Fibroblast of mammary gland (primary cell): ENCODE data around the gene SYNDIG1.

Source experiments
- DNase-seq: peaks from one replicate; pipeline ENCODE4 v3.0.0-alpha.2; 2010; ENCODE audit warnings: low read depth
- H3K4me3 ChIP-seq: 2 replicates; pipeline ENCODE4 v1.5.1; 2011; ENCODE audit warnings: low read depth, mild to moderate bottlenecking, low read length, moderate library complexity; ENCODE audit not compliant: control insufficient read depth
- CTCF ChIP-seq: conservative IDR thresholded peaks from 2 replicates; pipeline ENCODE4 v1.5.1; 2011; ENCODE audit warnings: low read depth, low read length, inconsistent platforms; ENCODE audit not compliant: control insufficient read depth, insufficient read depth

SYNDIG1 gene

GRCh38 chr20:24583169-24583792, 113.9 kb downstream of the SYNDIG1 start:
- no peak for TF ChIP-seq CTCF
- DNase-seq: no peak
- no peak overlapping the region for H3K4me3 ChIP-seq

- TF ChIP-seq CTCF: no peak
- H3K4me3 ChIP-seq: no peak overlapping the region
- DNase-seq: no peak
Measured at GRCh38 chr20:24584078-24584477, 114.6 kb downstream of the SYNDIG1 start.

- DNase-seq: peak; percentile 87
- TF ChIP-seq CTCF: no peak
- no peak overlapping the region for H3K4me3 ChIP-seq
Measured at GRCh38 chr20:24584538-24585356, 115.3 kb downstream of the SYNDIG1 start.

GRCh38 chr20:24585796-24586522, 116.5 kb downstream of the SYNDIG1 start:
- no peak for TF ChIP-seq CTCF
- H3K4me3 ChIP-seq: no peak overlapping the region
- DNase-seq: no peak

- DNase-seq: no peak
- H3K4me3 ChIP-seq: no peak overlapping the region
- no peak for TF ChIP-seq CTCF
Measured at GRCh38 chr20:24586523-24586840, 117.1 kb downstream of the SYNDIG1 start.

- no peak for DNase-seq
- no peak for TF ChIP-seq CTCF
- H3K4me3 ChIP-seq: no peak overlapping the region
Measured at GRCh38 chr20:24587384-24588046, 118.1 kb downstream of the SYNDIG1 start.
